Measurements from ENCODE around the gene RERE.
"Not testable (repeated sequence)": the region's sequence is repeated elsewhere in the genome, so short reads cannot be mapped to it uniquely, and the experiment has no call there.

The RERE gene

GRCh38 chr1:8821084-8821483 is 3.6 kb upstream of the RERE start:
- TF ChIP-seq CTCF (IDR thresholded peaks at IDR 0.05) = no peak
- no peak overlapping the region for H3K4me3 ChIP-seq (ENCODE audit: low read depth in 1 of 2, low read length in 1 of 2)
- H3K4me1 ChIP-seq (ENCODE audit: control insufficient read depth in 1 of 2, insufficient read depth in 1 of 2, low read depth in 1 of 2, low read length in 1 of 2) = peaks cover 23% of the 10 kb centered on the region in 2 experiments
- no peaks in the 10 kb centered on the region for H3K9me3 ChIP-seq
- H3K27ac ChIP-seq = no peak overlapping the region
- H3K27me3 ChIP-seq = no peaks in the 10 kb centered on the region
- H3K36me3 ChIP-seq = no peaks in the 10 kb centered on the region

DNA sequence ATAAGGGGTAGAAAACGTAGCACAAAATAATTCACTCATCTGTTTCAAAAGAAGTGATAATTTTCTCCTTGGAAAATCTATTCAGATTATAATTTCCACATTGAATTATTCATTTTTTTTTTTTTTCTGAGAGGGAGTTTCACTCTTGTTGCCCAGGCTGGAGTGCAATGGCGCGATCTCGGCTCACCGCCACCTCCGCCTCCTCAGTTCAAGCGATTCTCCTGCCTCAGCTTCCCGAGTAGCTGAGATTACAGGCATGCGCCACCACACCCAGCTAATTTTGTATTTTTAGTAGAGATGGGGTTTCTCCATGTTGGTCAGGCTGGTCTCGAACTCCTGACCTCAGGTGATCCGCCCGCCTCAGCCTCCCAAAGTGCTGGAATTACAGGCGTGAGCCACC is 1.3 kb upstream of the RERE start:
- not testable (repeated sequence) for H3K27me3 ChIP-seq; H3K4me3 ChIP-seq (ENCODE audit: low read depth in 1 of 2, low read length in 1 of 2); H3K36me3 ChIP-seq; H3K9me3 ChIP-seq; H3K27ac ChIP-seq
- peaks cover 23 to 28% of the 10 kb centered on the region in 2 experiments for H3K4me1 ChIP-seq (ENCODE audit: control insufficient read depth in 1 of 2, insufficient read depth in 1 of 2, low read depth in 1 of 2, low read length in 1 of 2)

DNA sequence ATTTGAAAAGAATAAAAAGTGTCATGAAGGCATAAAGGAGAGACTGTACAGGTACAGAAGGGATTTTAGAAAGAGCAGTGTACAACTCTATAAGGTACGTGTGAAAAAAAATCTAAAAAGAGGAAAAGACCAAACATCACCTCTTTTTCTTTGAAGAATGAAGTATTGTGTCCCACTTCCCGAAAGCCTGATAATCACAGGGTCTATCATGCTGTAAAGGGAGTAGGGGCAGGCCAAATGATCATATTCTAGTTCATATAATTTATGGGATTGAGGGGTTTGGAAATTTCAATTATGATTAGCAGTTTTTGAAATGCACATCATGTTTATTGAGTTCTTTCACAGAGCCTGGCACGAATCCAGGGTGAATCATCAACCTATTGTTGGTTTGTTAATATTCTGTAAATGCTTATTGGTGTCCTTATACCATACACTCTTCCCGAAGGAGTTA is 910 bp upstream of the RERE start:
- peak overlapping the region; percentile 85 to 87 for H3K4me3 ChIP-seq (ENCODE audit: low read depth in 1 of 2, low read length in 1 of 2)
- no peaks in the 10 kb centered on the region for H3K9me3 ChIP-seq
- peaks cover 23 to 28% of the 10 kb centered on the region in 2 experiments for H3K4me1 ChIP-seq (ENCODE audit: control insufficient read depth in 1 of 2, insufficient read depth in 1 of 2, low read depth in 1 of 2, low read length in 1 of 2)
- H3K27ac ChIP-seq = peak overlapping the region; percentile 81
- TF ChIP-seq CTCF (IDR thresholded peaks at IDR 0.05) = no peak
- no peaks in the 10 kb centered on the region for H3K27me3 ChIP-seq
- no peaks in the 10 kb centered on the region for H3K36me3 ChIP-seq

DNA sequence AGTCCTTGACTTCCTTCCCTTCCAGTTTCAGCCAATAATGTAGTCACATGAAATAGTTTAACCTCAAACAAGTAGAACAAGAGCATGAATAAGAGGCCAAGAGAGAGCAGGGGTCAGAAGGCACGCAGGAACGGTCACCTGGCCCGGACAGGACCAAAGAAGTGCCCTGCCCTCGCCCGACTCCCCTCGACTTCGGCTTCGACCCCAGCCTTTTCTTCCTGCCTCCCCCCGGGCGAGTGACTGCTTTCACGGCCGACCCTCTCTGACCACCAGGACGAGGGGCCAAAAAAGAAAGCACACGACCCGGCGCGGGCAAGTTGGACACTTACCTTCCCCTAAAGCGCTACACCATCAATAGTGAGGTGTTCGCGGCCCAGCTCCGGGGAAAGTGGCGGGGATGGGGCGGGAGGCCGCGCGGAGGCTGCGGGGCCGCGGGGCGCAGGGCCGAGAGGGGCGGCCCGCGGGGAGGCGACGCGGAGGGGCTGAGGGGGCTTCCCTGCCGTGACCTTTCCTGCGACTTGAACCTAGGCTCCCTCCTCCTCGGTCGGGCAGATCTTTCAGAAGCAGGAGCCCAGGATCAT is 519 bp downstream of the RERE start:
- Histone ChIP-seq H3K36me3 (no peaks in the 10 kb centered on the region), H3K27ac (peak overlapping the region; percentile 81), H3K4me1 (ENCODE audit: control insufficient read depth in 1 of 2, insufficient read depth in 1 of 2, low read depth in 1 of 2, low read length in 1 of 2) (peaks cover 14 to 24% of the 10 kb centered on the region in 2 experiments), H3K27me3 (no peaks in the 10 kb centered on the region), H3K4me3 (ENCODE audit: low read depth in 1 of 2, low read length in 1 of 2) (peak overlapping the region; percentile 85 to 87), H3K9me3 (no peaks in the 10 kb centered on the region)
- TF ChIP-seq CTCF (IDR thresholded peaks at IDR 0.05) = no peak

DNA sequence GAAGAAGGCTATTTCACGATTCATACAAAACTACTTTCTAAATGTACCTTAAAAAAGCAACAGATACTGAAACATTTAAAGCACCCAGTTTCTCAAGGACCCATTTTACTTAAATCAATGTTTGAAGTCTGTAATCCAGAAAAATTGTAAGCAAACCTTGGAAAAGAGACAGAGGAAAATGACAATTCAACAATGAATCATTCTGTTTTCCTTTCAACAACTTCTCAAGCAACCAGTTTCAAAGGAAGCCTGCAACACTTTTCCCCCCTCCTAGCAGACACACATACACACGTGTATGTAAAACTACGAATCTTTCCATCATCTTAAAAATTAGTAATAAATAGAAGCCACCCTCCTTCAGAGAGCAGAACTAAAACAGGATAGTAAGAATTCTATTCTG is 1.2 kb downstream of the RERE start:
- peak overlapping the region in 1 of 2 experiments; percentile 85 for H3K4me3 ChIP-seq (ENCODE audit: low read depth in 1 of 2, low read length in 1 of 2)
- H3K36me3 ChIP-seq = no peaks in the 10 kb centered on the region
- H3K9me3 ChIP-seq = no peaks in the 10 kb centered on the region
- H3K27ac ChIP-seq = peak overlapping the region; percentile 81
- H3K27me3 ChIP-seq = no peaks in the 10 kb centered on the region
- no peak for TF ChIP-seq CTCF (IDR thresholded peaks at IDR 0.05)
- peaks cover 14 to 24% of the 10 kb centered on the region in 2 experiments for H3K4me1 ChIP-seq (ENCODE audit: control insufficient read depth in 1 of 2, insufficient read depth in 1 of 2, low read depth in 1 of 2, low read length in 1 of 2)

- Histone ChIP-seq H3K4me1 (ENCODE audit: control insufficient read depth in 1 of 2, insufficient read depth in 1 of 2, low read depth in 1 of 2, low read length in 1 of 2) (peaks cover 14 to 24% of the 10 kb centered on the region in 2 experiments), H3K36me3 (no peaks in the 10 kb centered on the region), H3K9me3 (no peaks in the 10 kb centered on the region), H3K4me3 (ENCODE audit: low read depth in 1 of 2, low read length in 1 of 2) (no peak overlapping the region), H3K27ac (peak overlapping the region; percentile 9), H3K27me3 (no peaks in the 10 kb centered on the region)
- no peak for TF ChIP-seq CTCF (IDR thresholded peaks at IDR 0.05)
Observed at GRCh38 chr1:8815582-8816151, 1.8 kb downstream of the RERE start.

Measured in neutrophil (primary cell).